Inferior parietal cortex (tissue), 1 donor: ENCODE data around the gene NTNG2.

ENCODE experiments used
- DNase-seq: peaks from one replicate; pipeline ENCODE4 v3.0.0-alpha.2; 2016; ENCODE audit errors: extremely low spot score

NTNG2 gene

DNA sequence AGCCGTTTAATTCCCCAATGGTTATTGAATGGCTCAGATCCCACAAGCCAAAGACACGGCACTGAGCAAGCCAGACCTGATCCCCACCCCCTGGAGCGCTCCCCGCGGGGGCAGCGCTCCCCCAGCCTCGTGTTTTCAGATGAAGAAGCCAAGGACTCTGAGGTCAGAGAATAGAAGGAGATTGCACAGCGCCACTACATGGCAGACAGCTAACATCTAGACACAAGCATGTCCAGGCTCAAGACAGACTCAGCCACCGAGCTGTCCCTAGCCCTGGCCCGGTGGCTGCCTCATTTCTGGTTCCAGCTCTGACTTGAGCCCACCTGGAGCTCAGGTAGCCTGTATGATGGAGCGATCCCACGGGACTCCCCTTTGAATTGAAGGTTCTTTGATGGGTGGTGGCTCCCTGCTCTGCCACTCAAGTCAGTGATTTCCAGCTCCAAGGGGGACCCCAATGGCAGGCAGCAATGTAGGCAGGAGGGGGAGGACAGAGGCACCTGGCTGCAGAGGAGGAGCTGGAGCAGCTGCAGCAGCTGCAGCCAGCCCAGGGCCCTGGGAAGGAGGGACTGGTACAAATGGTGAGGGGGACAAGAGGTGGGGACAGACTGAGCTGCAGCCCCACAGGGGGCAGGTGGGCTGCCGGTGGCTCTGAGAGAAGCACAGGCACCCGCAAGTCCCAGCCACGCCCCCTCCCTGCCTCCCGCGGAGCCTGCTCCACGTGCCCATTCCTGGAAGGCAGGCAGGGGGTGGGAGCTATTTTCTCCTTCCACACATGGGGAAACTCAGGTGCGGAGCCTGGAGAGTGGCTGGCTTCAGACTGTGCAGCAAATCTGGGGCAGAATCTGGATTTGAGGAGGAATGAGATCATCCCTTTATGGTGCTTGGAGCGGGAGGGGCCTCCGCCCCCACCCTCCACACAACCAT lies 40.2 kb downstream of the NTNG2 start:
- no peak for DNase-seq

DNA sequence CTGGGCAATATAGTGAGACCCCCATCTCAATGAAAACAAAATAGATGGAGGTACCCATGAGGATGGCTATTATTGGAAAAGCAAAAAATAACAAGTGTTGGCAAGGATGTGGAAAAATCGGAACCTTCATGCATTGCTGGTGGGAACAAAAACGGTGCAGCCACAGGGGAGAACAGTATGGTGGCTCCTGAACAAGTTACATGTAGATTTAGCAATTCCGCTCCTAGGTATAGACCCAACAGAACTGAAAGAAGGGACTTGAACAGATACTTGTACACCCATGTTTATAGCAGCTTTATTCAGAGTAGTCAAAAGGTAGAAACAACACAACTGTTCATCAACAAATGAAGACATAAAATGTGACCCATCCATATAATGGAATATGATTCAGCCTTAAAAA lies 43.0 kb downstream of the NTNG2 start:
- DNase-seq, result no peak

DNA sequence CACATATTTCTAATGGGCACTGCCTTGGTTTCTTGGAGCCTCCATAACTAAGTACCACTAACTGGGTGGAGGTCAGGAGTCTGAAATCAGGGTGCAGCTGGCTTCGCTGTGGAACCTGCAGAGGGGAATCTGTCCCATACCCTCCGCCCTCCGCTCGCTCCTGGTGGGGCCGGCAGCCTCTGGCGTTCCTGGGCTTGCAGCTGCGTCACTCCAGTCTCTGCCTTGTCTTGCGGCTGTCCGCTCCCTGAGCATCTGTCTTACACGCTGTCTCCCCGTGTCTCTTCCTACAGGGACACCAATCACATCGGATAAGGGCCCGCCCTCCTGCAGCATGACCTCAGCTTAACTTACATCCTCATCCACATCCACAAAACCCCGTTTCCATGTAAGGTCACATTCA lies 45.4 kb downstream of the NTNG2 start:
- DNase-seq, result no peak

DNA sequence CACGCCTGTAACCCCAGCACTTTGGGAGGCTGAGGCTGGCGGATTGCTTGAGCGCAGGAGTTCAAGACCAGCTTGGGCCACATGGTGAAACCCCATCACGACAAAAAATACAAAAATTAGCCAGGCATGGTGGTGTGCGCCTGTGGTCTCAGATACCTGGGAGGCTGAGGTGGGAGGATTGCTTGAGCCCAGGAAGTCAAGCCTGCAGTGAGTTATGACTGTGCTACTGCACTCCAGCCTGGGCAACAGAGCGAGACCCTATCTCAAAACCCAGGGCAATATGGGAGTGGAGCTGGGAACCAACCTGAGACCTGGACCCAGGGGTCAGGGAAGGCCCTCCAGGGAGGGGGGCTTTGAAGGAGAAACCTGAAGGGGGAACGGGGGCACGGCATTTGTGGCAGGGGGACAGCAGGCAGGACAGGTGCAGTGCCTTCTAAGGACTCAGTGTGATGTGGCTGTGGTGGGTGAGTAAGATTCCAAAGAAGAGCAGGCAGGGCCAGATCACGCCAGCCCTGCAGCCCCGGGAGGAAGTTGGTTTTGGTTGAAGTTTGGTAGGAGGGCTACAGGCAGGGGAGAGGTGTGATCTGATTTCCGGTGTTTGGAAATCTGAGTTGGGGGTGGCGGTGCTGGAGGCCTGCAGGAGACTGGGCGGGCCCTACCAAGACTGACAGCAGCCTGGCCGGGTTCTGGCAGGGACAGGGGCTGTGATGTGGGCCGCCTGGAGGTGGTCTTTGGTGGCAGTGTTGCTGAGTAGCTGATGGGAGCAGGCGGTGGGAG lies 46.2 kb downstream of the NTNG2 start:
- DNase-seq, result no peak

DNA sequence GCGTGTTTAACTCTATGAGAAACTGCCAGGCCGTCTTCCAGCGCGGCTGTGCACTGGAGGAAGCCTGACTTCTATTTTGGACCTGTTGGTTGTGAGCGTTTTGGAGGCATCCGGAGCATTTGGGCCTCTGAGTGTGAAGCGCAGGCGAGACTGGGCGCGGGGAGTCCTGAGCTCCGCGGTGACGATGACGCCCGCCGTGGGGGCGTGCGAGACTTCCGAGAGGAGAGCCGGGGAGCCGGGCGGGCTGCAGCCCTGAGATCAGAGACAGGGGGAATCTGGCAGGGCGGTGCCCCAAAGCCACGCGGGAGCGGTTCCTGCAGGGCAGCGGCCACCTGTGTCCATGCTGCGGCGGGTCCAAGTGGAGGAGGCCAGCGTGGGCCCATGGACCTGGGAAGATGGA lies 47.4 kb downstream of the NTNG2 start:
- DNase-seq, result no peak

DNA sequence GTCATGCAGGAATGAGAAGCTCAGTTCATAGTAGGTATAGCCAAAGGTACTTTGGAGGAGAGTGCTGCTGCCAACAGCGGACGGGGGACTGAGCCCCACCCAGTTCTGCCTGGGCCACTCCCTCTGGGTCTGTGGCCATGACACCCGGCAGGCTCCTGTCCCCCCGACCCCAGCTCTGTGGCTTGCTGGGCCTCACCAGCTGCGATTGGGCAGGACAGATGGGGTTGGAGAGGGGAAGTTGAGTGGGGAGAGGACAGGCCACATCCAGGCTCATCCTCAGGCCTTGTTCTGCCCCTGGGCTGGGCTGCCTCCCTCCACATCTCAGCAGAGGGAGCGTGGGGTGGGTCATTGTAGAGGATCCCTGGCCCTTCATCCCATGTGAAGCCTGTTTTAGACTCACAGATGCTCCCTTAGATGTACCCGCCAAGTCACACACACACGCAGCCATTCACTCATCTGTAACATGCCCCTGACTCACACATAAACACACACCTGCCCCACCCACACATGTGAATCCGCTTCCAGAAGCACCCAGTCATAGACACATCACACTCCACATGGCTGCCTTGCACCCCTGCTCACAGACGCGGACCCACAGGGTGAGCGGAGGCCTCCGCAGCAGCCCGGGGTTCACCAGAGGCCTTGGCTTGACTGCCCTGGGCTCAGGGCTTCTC lies 48.8 kb downstream of the NTNG2 start:
- DNase-seq, result no peak

DNA sequence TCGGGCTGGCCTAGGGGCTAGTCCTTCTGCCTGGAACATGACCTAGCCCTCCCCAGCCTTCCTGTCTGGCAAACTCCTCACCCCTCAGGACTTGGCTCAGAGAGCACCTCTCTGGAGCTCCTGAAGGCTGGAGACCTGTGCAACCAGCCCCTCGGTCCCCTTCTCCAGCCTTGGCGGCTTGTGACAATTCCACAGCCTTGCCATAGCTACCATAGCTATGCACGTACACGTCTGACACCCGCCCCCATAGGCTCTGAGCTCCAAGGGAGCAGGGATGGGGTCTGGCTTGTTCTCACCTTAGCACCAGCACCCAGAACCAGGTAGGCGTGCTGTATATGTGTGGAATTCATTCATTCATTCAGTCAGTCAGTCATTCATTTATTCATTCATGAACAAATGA lies 49.7 kb downstream of the NTNG2 start:
- DNase-seq, result no peak

DNA sequence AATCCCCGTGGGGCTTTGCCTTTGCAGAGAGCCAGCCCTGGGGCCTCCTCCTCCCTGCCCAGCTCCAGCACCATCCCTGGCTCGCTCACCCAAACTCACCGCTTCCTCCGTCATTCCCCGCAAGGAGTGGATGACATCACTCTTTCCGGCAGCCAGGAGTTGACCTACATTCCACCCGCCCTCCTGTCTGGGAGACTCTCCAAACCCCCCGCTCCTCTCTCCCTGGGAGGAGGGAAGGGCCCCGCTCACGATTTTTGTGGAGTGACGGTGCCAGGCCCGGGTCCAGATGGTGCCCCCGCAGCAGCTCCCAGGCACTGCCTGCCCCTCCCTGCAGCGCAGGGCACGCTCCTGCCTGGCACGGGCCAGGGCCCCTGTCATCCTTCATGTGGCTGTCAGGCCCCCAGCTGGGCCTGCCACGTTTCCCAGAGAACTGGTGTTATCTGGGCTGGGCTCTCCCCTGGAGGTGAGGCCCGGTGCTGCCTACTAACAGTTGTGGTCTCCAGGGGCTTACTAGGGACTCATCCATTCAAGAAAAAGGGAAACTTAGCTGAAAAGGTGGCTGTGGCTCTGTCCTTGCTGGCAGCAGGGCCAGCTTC lies 52.3 kb downstream of the NTNG2 start:
- peak; percentile 69 for DNase-seq

DNA sequence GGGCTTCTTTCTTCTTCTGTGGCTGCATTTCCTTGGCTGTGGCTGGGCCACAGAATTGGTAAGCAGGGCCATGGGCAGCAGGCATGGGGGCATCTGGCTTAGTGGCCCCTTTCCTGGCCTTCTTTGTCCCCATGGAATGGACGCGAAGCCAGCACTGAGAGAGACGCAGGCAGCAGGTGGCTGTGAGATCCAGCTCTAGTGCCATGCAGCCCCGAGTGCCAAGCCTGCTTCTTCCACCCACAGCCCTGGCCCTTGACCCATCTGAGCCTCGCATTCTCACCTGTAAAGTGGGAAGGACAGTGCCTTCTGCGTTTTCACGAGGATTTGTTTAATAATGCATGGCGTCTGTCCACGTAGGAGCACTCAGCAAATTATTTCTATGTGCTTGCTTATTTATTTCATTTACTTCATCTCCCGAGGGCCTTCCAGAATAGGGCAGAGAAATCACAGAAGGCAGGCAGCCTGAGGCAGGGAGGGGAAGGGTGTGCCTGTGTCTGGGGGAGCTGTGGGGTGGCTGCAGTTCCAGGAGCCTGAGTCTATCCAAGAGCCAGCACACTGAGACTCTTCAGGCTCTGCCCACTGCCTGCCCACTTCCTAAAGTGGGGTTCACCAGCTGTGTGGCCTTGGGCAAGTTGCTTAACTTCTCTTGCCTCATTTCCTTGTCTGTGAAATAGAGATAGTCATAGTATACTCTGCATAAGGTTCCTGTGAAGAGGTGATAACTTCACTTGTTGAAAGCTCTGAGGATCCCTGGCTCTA lies 55.2 kb downstream of the NTNG2 start:
- DNase-seq, result no peak

DNA sequence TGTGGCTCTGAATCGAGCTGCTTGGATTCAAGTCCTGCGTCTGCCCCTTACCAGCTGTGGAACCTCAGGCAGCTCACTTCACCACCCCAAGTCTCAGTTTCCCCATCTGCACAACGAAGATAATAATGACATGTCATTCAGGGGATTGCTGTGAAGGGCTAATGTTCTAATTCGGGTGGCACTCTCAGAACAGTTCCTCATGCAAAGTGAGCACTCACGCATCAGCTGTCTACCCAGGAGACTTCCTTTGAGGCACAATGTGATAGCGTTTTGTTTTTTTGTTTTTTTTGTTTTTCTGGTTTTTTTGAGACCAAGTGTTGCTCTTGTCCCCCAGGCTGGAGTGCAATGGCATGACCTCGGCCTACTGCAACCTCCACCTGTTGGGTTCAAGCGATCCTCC lies 56.4 kb downstream of the NTNG2 start:
- DNase-seq, result no peak

DNA sequence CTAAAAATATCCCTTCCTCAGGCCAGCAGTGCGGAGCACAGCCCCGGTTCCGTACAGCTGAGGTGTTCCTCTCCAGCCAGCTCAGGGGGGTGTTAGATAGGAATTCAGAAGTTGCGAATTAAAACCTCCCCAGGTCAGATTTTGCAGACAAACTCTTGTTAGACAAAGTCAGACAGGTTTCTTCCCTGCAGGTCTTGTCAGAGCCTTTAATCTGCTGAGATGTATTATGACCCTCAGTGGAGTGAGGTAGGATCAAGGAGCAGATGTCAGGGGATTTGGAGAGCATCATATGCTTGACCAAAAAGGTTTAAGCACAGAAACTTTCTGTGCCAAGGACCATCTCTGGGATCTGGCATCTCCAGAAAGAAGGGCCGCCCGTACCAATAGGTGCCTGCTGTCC lies 60.1 kb downstream of the NTNG2 start:
- no peak for DNase-seq

DNA sequence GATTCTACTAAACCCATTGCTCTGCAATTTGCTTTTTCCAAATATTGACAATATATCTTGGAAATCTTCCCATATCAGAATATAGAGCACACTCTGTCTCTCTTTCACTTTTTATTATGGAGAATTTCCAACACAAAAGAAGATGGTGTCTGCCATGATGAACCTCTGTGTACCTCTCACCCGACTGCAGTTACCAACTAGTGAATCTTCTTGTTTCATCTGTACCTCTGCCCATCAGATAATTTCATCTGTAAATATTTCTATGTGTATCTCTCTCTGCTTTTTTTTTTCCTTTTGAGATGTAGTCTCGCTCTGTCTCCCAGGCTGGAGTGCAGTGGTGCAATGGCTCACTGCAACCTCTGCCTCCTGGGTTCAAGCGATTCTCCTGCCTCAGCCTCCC lies 62.8 kb downstream of the NTNG2 start:
- no peak for DNase-seq

DNA sequence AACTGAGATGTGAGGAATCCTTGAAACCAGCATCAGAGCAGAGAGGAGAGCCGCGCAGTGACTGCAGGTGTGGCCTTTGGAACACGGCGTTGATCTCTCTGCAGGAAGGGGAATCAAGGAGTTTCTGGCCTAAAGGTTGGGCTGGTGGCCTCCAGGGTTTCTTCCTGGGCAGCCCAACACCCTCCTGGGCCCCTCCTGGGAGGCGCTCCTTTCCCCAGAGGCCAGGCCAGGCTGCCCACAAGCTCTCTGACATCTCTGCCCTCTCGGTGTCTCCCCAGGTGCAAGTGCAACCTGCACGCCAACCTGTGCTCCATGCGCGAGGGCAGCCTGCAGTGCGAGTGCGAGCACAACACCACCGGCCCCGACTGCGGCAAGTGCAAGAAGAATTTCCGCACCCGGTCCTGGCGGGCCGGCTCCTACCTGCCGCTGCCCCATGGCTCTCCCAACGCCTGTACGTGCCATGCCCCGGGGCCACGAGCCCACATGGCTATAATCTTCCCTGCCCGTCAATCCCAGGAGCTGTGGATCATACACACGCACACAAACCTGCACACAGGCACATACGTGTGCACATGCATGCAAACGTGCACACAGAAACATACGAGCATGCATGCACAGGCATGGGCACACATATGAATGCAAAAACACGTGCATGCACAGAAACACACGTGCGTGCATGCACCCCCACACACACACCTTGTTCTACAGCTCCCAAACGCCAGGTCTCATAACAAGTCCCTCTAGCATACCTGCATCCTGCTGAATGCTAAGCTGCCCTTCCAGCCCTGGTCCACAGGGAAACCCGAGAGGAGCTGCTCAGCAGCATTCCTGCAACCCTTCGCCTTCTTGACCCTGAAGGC lies 64.9 kb downstream of the NTNG2 start:
- no peak for DNase-seq

DNA sequence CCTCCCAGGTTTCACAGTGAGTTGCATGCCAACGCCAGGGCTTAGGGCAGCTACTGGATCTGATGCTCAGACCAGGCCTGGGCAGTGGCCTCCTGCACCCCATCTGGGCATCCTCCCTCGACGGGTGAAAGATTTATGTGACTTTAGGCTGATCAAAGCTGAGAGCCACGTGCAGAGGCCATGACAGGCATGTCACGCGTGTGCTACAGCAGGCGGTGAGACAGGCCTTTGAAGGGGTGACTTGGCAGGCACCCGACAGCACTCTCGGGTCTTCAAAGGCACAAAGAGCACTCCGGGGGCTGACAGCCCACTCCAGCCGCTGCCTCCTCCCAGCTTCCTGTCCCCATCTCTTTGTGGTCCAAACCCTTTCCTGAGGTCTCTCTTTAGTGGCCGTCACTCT lies 66.2 kb downstream of the NTNG2 start:
- no peak for DNase-seq

DNA sequence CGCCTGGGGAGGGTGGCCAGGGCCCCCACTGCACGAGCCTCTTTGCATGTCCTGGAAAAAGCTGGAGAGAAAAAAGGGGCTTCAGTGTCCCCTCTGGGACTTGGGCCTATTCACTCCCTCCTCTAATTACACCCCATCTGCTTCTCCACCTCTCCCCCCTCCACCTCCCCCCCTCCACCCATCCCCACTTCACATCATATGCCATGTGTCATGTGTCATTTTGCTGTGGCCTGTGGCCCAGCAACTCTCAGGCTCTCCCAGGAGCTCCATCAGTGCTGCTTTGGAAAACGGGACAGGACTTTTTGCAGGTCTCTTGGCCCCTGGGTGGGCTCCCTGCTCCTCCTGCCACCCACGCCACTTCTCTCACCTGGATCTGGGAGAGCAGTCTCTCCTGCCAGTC lies 68.7 kb downstream of the NTNG2 start:
- DNase-seq, result no peak

DNA sequence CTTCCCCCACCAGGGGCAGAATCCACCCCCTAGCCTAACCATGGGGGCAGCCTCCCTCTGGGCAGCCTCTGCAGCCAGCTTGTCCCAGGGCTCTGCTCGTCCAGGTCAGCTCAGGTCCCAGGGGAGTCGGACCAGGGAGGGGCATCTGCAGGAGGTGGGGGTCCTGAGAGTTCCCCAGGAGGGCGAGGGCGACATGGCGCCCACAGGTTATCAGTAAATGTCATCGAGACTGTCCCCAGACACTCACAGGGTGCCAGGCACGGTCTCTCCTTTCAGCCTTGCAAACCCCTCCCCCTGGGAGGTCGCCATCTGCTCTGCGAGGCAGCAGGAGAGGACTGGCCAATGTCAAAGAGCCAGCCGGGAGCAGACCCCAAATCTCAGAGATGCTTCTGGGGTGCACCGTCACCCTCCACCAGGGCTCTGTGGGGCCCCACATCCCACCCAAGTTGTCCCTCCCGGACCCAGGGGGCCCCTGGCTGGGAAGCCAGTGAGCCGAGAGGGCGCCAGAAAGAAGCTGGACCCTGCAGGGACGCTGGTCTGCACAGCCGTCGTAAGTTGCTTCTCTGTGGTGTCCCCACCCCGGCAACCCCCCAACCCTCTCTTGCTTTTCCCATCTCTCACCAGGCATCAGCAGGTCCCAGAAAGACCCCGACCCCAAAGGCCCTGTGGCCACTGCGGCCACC lies 69.3 kb downstream of the NTNG2 start:
- DNase-seq, result no peak

DNA sequence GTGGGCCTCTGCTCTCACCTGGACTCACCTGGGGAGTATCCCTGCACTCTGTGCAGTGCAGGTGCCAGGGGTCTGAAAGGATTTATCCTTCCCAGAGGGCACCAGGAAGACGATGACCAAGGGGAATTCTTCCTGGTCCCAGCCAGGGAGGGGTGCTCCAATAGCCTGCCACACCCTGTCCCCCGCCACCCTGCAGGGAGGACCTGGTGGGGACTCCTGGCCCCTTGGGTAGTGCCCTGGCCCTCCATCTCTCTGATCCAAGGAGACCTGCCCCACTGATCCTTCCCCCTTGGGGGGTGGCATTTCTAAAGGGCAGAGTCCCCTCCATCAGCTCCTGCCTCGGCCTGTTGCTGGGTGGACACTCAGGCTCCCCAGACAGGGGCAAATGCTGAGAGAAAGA lies 70.7 kb downstream of the NTNG2 start:
- no peak for DNase-seq

DNA sequence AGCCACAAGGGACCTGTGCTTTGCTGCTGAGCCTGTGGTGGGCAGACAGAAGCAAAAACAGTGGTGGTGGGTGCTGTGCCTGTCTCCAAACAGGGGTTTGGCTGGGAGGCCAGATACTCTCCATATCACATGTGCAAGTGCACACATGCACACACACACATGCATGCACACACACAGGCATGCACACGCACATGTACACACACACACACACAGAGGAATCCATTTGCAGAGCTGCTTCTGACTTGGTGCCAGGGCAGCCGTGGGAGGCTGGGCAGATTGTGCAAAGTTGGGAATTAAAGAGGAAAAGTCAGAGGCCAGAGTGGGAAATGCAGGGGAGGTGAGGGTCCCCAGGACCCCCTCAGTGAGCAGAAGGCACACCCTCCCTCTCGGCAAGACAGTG lies 71.3 kb downstream of the NTNG2 start:
- DNase-seq, result no peak

DNA sequence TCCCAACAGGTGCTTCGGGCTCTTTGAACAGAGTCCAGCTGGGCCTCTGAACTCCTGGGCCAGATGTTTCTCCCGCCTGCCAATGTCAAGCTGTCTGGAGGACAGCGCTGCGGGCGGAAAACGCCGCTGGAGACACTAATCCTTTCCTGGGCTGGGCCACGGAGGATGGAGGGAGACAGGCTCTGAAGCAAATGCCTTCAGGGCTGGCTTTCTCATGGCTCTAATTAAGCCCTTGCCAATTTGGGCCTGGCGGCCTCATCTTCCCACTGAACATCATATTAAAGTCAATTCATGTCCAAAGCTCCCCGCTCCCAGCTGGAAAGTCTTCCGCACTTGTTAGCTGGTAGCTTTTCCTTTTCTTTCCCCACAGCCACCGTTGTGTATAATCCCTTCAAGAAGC lies 72.7 kb downstream of the NTNG2 start:
- DNase-seq, result no peak

DNA sequence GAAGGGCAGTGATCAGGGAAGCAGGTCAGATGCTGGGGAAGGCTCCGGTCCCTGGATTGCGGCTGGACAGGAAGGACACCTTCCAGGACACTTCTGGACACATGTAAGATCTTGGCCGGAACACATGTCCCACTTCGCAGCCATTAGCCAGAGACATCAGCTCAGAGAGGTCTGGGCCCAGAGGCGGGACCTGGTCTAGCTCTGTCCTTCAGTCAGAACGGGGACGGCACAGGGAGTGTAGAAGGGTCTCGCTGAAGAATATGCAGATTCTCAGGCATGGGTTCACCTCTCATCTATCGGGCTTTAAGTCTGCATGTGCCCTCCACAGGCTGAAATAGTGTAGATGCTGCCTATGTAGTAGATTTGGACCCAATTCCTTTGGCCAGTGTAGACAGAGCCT lies 73.3 kb downstream of the NTNG2 start:
- no peak for DNase-seq
